Activated naive CD4-positive, alpha-beta T cell treated with anti-CD3 and anti-CD28 coated beads, Interleukin-2, amount 50 U/mL, for 72 hours (primary cell): ENCODE measurements around the gene ZBTB8B. TPM values are rescaled to one million over a fixed set of nuclear protein-coding genes. Genes with fewer than 3 reads are reported as not detected.
A peak's percentile ranks its signal among the peaks of the same experiment; 100 is the strongest.
"Not testable (repeated sequence)": the region's sequence is repeated elsewhere in the genome, so short reads cannot be mapped to it uniquely, and the experiment has no call there.

Experiments
- ATAC-seq, 2 donors: fragments of 150-1000 bp; cut with Tn5 transposase; 2 replicates each; pipeline ENCODE4 v1.10.0; 2021; ENCODE audit warnings: mild to moderate bottlenecking in 2 of 2, moderate library complexity in 2 of 2
- DNase-seq, 2 donors: peaks; one replicate each; pipeline ENCODE4 v3.0.0; 2021 to 2022; ENCODE audit warnings: low spot score in 2 of 2
- H3K27ac Mint-ChIP-seq, 2 donors: one replicate each; pipeline ENCODE4 v1.8.0; 2022; ENCODE audit warnings: mild to moderate bottlenecking in 2 of 2, mixed read lengths in 2 of 2
- H3K36me3 Mint-ChIP-seq, 2 donors: one replicate each; pipeline ENCODE4 v1.8.0; 2022; ENCODE audit warnings: mixed read lengths in 2 of 2
- H3K9me3 Mint-ChIP-seq, 2 donors: one replicate each; pipeline ENCODE4 v1.8.0; 2022; ENCODE audit warnings: mixed read lengths in 2 of 2
- total RNA-seq, 2 donors: library from RNA; stranded (reverse); gene quantifications; one replicate each; pipeline ENCODE4 v1.2.3, GENCODE V29; 2022

ZBTB8B gene
- total RNA-seq = not detected

GRCh38 chr1:32464716-32465577 lies at the start of gene ZBTB8B:
TSS of gene ZBTB8B (plus strand) at chr1:32465072. CDS start at chr1:32470625, 5,553 bp downstream.
- Mint-ChIP-seq H3K9me3 (no peaks in the 10 kb centered on the region), H3K27ac (no peak within 1 kb of the TSS), H3K36me3 (peaks cover 4 to 5% of the 10 kb centered on the region in 2 donors)
- DNase-seq = peak; percentile 47 to 50
- ATAC-seq = peak in 1 of 2 donors; percentile 80

- DNase-seq = no peak
- Mint-ChIP-seq H3K27ac (no peak overlapping the region), H3K36me3 (no peaks in the 10 kb centered on the region), H3K9me3 (no peaks in the 10 kb centered on the region)
- no peak for ATAC-seq
Measured at GRCh38 chr1:32421775-32422174, 43.1 kb upstream of the ZBTB8B start.

GRCh38 chr1:32426489-32427255 lies 38.2 kb upstream of the ZBTB8B start:
- DNase-seq = no peak
- Mint-ChIP-seq H3K9me3 (no peaks in the 10 kb centered on the region), H3K36me3 (no peaks in the 10 kb centered on the region), H3K27ac (no peak overlapping the region)
- ATAC-seq = no peak

- Mint-ChIP-seq H3K9me3 (no peaks in the 10 kb centered on the region), H3K36me3 (no peaks in the 10 kb centered on the region), H3K27ac (no peak overlapping the region)
- DNase-seq (no peak), ATAC-seq (no peak)
Measured at GRCh38 chr1:32427264-32427963, 37.5 kb upstream of the ZBTB8B start.

- no peak overlapping the region for H3K27ac Mint-ChIP-seq
- DNase-seq = no peak
- H3K36me3 Mint-ChIP-seq = no peaks in the 10 kb centered on the region
- H3K9me3 Mint-ChIP-seq = no peaks in the 10 kb centered on the region
- no peak for ATAC-seq
Measured at GRCh38 chr1:32431736-32432400, 33.0 kb upstream of the ZBTB8B start.

GRCh38 chr1:32438136-32438535 lies 26.7 kb upstream of the ZBTB8B start:
- Mint-ChIP-seq H3K36me3 (peaks cover 6 to 8% of the 10 kb centered on the region in 2 donors), H3K27ac (no peak overlapping the region), H3K9me3 (peaks cover 3 to 5% of the 10 kb centered on the region in 2 donors)
- DNase-seq = no peak
- ATAC-seq = no peak

- DNase-seq, H3K27ac Mint-ChIP-seq, H3K9me3 Mint-ChIP-seq, ATAC-seq, H3K36me3 Mint-ChIP-seq: not testable (repeated sequence)
Measured at GRCh38 chr1:32438777-32439176, 26.1 kb upstream of the ZBTB8B start.

- not testable (repeated sequence) for DNase-seq, H3K9me3 Mint-ChIP-seq, H3K27ac Mint-ChIP-seq, H3K36me3 Mint-ChIP-seq, ATAC-seq
Measured at GRCh38 chr1:32441467-32441866, 23.4 kb upstream of the ZBTB8B start.

GRCh38 chr1:32447469-32448185 lies 17.2 kb upstream of the ZBTB8B start:
- Mint-ChIP-seq H3K27ac (peak overlapping the region in 1 of 2 donors; percentile 52), H3K36me3 (peaks cover 10 to 12% of the 10 kb centered on the region in 2 donors), H3K9me3 (peaks cover 4 to 9% of the 10 kb centered on the region in 2 donors)
- DNase-seq = no peak
- ATAC-seq = no peak

- Mint-ChIP-seq H3K36me3 (peaks cover 10 to 12% of the 10 kb centered on the region in 2 donors), H3K27ac (peak overlapping the region in 1 of 2 donors; percentile 52)
- ATAC-seq, H3K9me3 Mint-ChIP-seq: not testable (repeated sequence)
- peak in 1 of 2 donors; percentile 44 for DNase-seq
Measured at GRCh38 chr1:32448186-32448772, 16.6 kb upstream of the ZBTB8B start.

- peaks cover 10 to 12% of the 10 kb centered on the region in 2 donors for H3K36me3 Mint-ChIP-seq
- peak in 1 of 2 donors; percentile 24 for DNase-seq
- H3K9me3 Mint-ChIP-seq = peaks cover 4 to 9% of the 10 kb centered on the region in 2 donors
- no peak overlapping the region for H3K27ac Mint-ChIP-seq
- ATAC-seq = no peak
Measured at GRCh38 chr1:32448773-32449456, 16.0 kb upstream of the ZBTB8B start.

- peaks cover 10 to 12% of the 10 kb centered on the region in 2 donors for H3K36me3 Mint-ChIP-seq
- not testable (repeated sequence) for ATAC-seq, H3K9me3 Mint-ChIP-seq, DNase-seq, H3K27ac Mint-ChIP-seq
Measured at GRCh38 chr1:32449457-32449831, 15.4 kb upstream of the ZBTB8B start.

- Mint-ChIP-seq H3K36me3 (peaks cover 8% of the 10 kb centered on the region in 2 donors), H3K9me3 (peaks cover 7 to 14% of the 10 kb centered on the region in 2 donors), H3K27ac (no peak overlapping the region)
- no peak for ATAC-seq
- DNase-seq = no peak
Measured at GRCh38 chr1:32454726-32455125, 10.1 kb upstream of the ZBTB8B start.

- H3K27ac Mint-ChIP-seq = no peak overlapping the region
- peaks cover 7% of the 10 kb centered on the region in 2 donors for H3K36me3 Mint-ChIP-seq
- DNase-seq (no peak), ATAC-seq (no peak)
- peaks cover 7 to 14% of the 10 kb centered on the region in 2 donors for H3K9me3 Mint-ChIP-seq
Measured at GRCh38 chr1:32455958-32456357, 8.9 kb upstream of the ZBTB8B start.

- not testable (repeated sequence) for ATAC-seq, H3K36me3 Mint-ChIP-seq, DNase-seq, H3K27ac Mint-ChIP-seq
- H3K9me3 Mint-ChIP-seq = peaks cover 7 to 14% of the 10 kb centered on the region in 2 donors
Measured at GRCh38 chr1:32458798-32459197, 6.1 kb upstream of the ZBTB8B start.
